Measurements from ENCODE around the gene ACOT12.

ACOT12 gene

GRCh38 chr5:81290146-81290545, 103.8 kb downstream of the ACOT12 start:
- no peak for DNase-seq (ENCODE audit: low read depth)

- no peak for DNase-seq (ENCODE audit: low read depth)
Measured at GRCh38 chr5:81288021-81288433, 105.9 kb downstream of the ACOT12 start.

GRCh38 chr5:81286059-81286617, 107.8 kb downstream of the ACOT12 start:
- no peak for DNase-seq (ENCODE audit: low read depth)

- DNase-seq (ENCODE audit: low read depth) = no peak
Measured at GRCh38 chr5:81283976-81284375, 110.0 kb downstream of the ACOT12 start.

All from T-helper 22 cell (primary cell).